Adrenal gland (tissue), 12 donors: ENCODE measurements around the gene AMIGO2. TPM values are rescaled to one million over a fixed set of nuclear protein-coding genes. Genes with fewer than 3 reads are reported as not detected.

Experiments used
- DNase-seq, 7 donors: peaks; one replicate each; pipeline ENCODE4 v3.0.0-alpha.2; 2019 to 2020
- H3K27ac ChIP-seq, 5 donors: fragments of 200-600 bp; sonication (generic) in 4 of 5; 1 replicate in 3 of 5; 2 replicates in 2 of 5; pipeline versions ENCODE4 v1.5.1 to v1.8.0; 2016 to 2020; ENCODE audit warnings: mild to moderate bottlenecking in 1 of 5
- H3K27me3 ChIP-seq: fragments of 200-600 bp; 2 replicates; pipeline ENCODE4 v1.8.0; 2021
- H3K36me3 ChIP-seq, 2 donors: fragments of 200-600 bp; replicated peaks in 1 of 2; 1 replicate in 1 of 2; 2 replicates in 1 of 2; pipeline versions ENCODE4 v1.5.1 to v1.8.0; 2018 to 2022
- H3K4me1 ChIP-seq, 2 donors: fragments of 200-600 bp; replicated peaks in 1 of 2; 1 replicate in 1 of 2; 2 replicates in 1 of 2; pipeline versions ENCODE4 v1.5.1 to v1.8.0; 2018 to 2021
- H3K4me3 ChIP-seq, 4 donors: fragments of 200-600 bp; sonication (generic) in 3 of 4; one replicate each; pipeline ENCODE4 v1.5.1; 2016 to 2018
- H3K9me3 ChIP-seq, 3 donors: fragments of 200-600 bp; sonication (generic) in 1 of 3; replicated peaks in 1 of 3; 1 replicate in 2 of 3; 2 replicates in 1 of 3; pipeline versions ENCODE4 v1.5.1 to v1.8.0; 2016 to 2021
- CTCF ChIP-seq, 6 experiments: fragments of 450-650 bp in 4 of 6; fragments of 200-600 bp in 2 of 6; sonication (generic) in 1 of 6; IDR thresholded peaks; 1 replicate in 5 of 6; 2 replicates in 1 of 6; pipeline versions ENCODE4 v1.5.1 to v1.8.0; 2016 to 2021; ENCODE audit warnings: antibody characterized with exemption in 6 of 6, mild to moderate bottlenecking in 2 of 6, moderate library complexity in 1 of 6
- POLR2A ChIP-seq, 2 donors: fragments of 450-650 bp; IDR thresholded peaks; one replicate each; pipeline ENCODE4 v1.6.1; 2017; ENCODE audit warnings: antibody characterized with exemption in 2 of 2, mild to moderate bottlenecking in 2 of 2, moderate library complexity in 1 of 2
- WGBS, 4 donors: extraction: QIAGEN DNeasy Blood & Tissue Kit in 2 of 4; methylation state at CpG; one replicate each; pipeline versions ENCODE4 v1.1.5 to v1.1.7; 2013 to 2017; 5-methylcytosine and 5-hydroxymethylcytosine counted together
- intact Hi-C, 2 donors: fragments of 100-400 bp; cut with DNase I; formaldehyde crosslinking; loops; one replicate each; pipeline versions ENCODE4 v1.14.1 to v1.15.0; 2022 to 2023
- polyA plus RNA-seq, 3 donors: library from polyadenylated mRNA; stranded (reverse); fragments of 200-250 nt in 2 of 3; fragments of 350-450 nt in 1 of 3; fragmentation: Illumina TruSeq in 1 of 3; extraction: RNeasy Lipid Tissue Mini Kit (QIAGEN cat#74804) in 1 of 3; gene quantifications; one replicate each; pipeline ENCODE4 v1.2.3, GENCODE V29; 2013 to 2014
- total RNA-seq, 9 donors: library from RNA; depleted of rRNA in 4 of 9; stranded (reverse); fragments of >200 nt in 4 of 9; fragments of 120-200 nt in 1 of 9; fragmentation: NEBNext Ultra II Directional in 1 of 9; extraction: Animal tissue kit (Norgen Biotek cat#: 25700) in 1 of 9; gene quantifications; one replicate each; pipeline versions ENCODE4 v1.1.0 to v1.2.4, GENCODE V29; 2013 to 2023
- donor health status: healthy with polysubstance abuse.
- donor health status: Bipolar disorder and iron deficiency.
- donor health status: DM: yes; HTN: yes; CAD: no.
- donor health status: DM: no; HTN: no; CAD: no.
- donor health status: DM: no; HTN: no; CAD: no.
- donor health status: DM: yes; HTN: yes; CAD: no.

Gene AMIGO2
- total and polyA plus RNA-seq, 12 donors, result 10.6 to 40.4 (median 28.3) TPM

- Histone ChIP-seq H3K4me1 (peaks cover 6 to 18% of the 10 kb centered on the region in 2 donors), H3K4me3 (no peak overlapping the region), H3K27me3 (no peaks in the 10 kb centered on the region), H3K27ac (no peak overlapping the region), H3K36me3 (no peaks in the 10 kb centered on the region), H3K9me3 (no peaks in the 10 kb centered on the region)
- TF ChIP-seq CTCF (IDR thresholded peaks at IDR 0.05) (no peak), POLR2A (IDR thresholded peaks at IDR 0.05) (no peak)
- 89 to 94% (median 92%) methylated on average over 3 of the region's 3 CpGs for WGBS, 4 donors
- DNase-seq, result no peak
- intact Hi-C loops, result loop anchor here in 1 of 2 donors (10.0 kb wide), 1 partner anchor 151 kb away; no protein-coding TSS in a partner anchor
These were observed 5.8 kb downstream of the AMIGO2 start for GRCh38 chr12:47073951-47074350.

- H3K36me3 ChIP-seq, result no peaks in the 10 kb centered on the region
- no peak overlapping the region for H3K27ac ChIP-seq
- TF ChIP-seq POLR2A (IDR thresholded peaks at IDR 0.05) (no peak), CTCF (IDR thresholded peaks at IDR 0.05) (peak; percentile 34 to 63 (median 54))
These were observed 8.4 kb downstream of the AMIGO2 start for GRCh38 chr12:47071241-47071852.

GRCh38 chr12:47070310-47070709, 9.4 kb downstream of the AMIGO2 start:
- DNase-seq, result no peak
- Histone ChIP-seq H3K9me3 (no peaks in the 10 kb centered on the region), H3K27ac (no peak overlapping the region), H3K27me3 (no peaks in the 10 kb centered on the region), H3K36me3 (no peaks in the 10 kb centered on the region), H3K4me3 (no peak overlapping the region), H3K4me1 (peaks cover 12 to 22% of the 10 kb centered on the region in 2 donors)
- intact Hi-C loops, result loop anchor here in 1 of 2 donors (10.0 kb wide), 1 partner anchor 154 kb away; no protein-coding TSS in a partner anchor
- no peak for TF ChIP-seq CTCF (IDR thresholded peaks at IDR 0.05)
- TF ChIP-seq POLR2A (IDR thresholded peaks at IDR 0.05), result no peak
- 95 to 100% (median 96%) methylated on average over 1 of the region's 1 CpG for WGBS, 4 donors

More at GRCh38 chr12:47071241-47071852, 8.4 kb downstream of the AMIGO2 start:
- H3K4me3 ChIP-seq, result no peak overlapping the region
- peak in 1 of 7 donors; percentile 17 for DNase-seq
- intact Hi-C loops, result loop anchor here in 1 of 2 donors (10.0 kb wide), 1 partner anchor 153 kb away; no protein-coding TSS in a partner anchor
- H3K27me3 ChIP-seq, result no peaks in the 10 kb centered on the region
- WGBS, 4 donors, result 34 to 54% (median 50%) methylated on average over 5 of the region's 5 CpGs
- peaks cover 6 to 12% of the 10 kb centered on the region in 2 donors for H3K4me1 ChIP-seq
- no peaks in the 10 kb centered on the region for H3K9me3 ChIP-seq

- TF ChIP-seq POLR2A (IDR thresholded peaks at IDR 0.05) (no peak), CTCF (IDR thresholded peaks at IDR 0.05) (no peak)
- H3K4me3 ChIP-seq, result no peak overlapping the region
- DNase-seq, result no peak
- intact Hi-C loops, result no loop called here
- WGBS, 4 donors, result 93 to 100% (median 95%) methylated on average over 6 of the region's 6 CpGs
- no peaks in the 10 kb centered on the region for H3K9me3 ChIP-seq
- H3K36me3 ChIP-seq, result no peaks in the 10 kb centered on the region
- H3K27ac ChIP-seq, result no peak overlapping the region
- H3K27me3 ChIP-seq, result no peaks in the 10 kb centered on the region
- peaks cover 12 to 24% of the 10 kb centered on the region in 2 donors for H3K4me1 ChIP-seq
These were observed 11.2 kb downstream of the AMIGO2 start for GRCh38 chr12:47068539-47068938.
